IMR-90 (cell line): Measurements from ENCODE around the gene B4GALNT3. TPM values are rescaled to one million over a fixed set of nuclear protein-coding genes. Genes with fewer than 3 reads are reported as not detected.

Source experiments
- ATAC-seq: fragments of 200-7000 bp; cut with Tn5 transposase; 2 replicates; pipeline ENCODE4 v1.9.1; 2020; ENCODE audit warnings: low read depth, mild to moderate bottlenecking, moderate library complexity
- BruUV-seq: library from RNA; stranded (reverse); fragments of 400-500 nt; replicated peaks from 2 replicates; lab custom pipeline; 2021; lab: Mats Ljungman, UMichigan
- CTCF ChIA-PET: fragments of 300-600 bp; formaldehyde crosslinking; extraction: SDS; loops from one replicate; lab custom pipeline; 2021; ENCODE audit warnings: antibody characterized with exemption; lab: Yijun Ruan, JAX
- POLR2A ChIA-PET: fragments of 300-600 bp; sonication (Branson Sonifier 250); formaldehyde crosslinking; loops from one replicate; lab custom pipeline; 2022; ENCODE audit warnings: antibody characterized with exemption; ENCODE audit not compliant: unreplicated experiment; lab: Charles Lee
- DNase-seq: peaks from one replicate; pipeline ENCODE4 v3.0.0; 2013
- H2AFZ ChIP-seq: replicated peaks from 2 replicates; pipeline ENCODE3; 2013; ENCODE audit warnings: low read length, mild to moderate bottlenecking; ENCODE audit not compliant: poor library complexity
- H2AK5ac ChIP-seq: 2 replicates; pipeline ENCODE4 v1.6.1; 2013; ENCODE audit warnings: low read depth, low read length, inconsistent platforms
- H2AK9ac ChIP-seq: replicated peaks from 2 replicates; pipeline ENCODE3; 2013; ENCODE audit warnings: mild to moderate bottlenecking, low read depth, low read length, moderate library complexity; ENCODE audit not compliant: poor library complexity
- H2BK120ac ChIP-seq: 2 replicates; pipeline ENCODE4 v1.6.1; 2013; ENCODE audit warnings: low read depth, low read length, inconsistent platforms
- H2BK15ac ChIP-seq: 3 replicates; pipeline ENCODE4 v1.6.1; 2013; ENCODE audit warnings: low read depth, low read length, inconsistent platforms
- H2BK20ac ChIP-seq: 2 replicates; pipeline ENCODE4 v1.6.1; 2013; ENCODE audit warnings: low read depth, mild to moderate bottlenecking, inconsistent platforms, low read length, moderate library complexity
- H2BK5ac ChIP-seq: 2 replicates; pipeline ENCODE4 v1.6.1; 2013; ENCODE audit warnings: mild to moderate bottlenecking, low read depth, low read length, inconsistent platforms; ENCODE audit not compliant: poor library complexity, severe bottlenecking
- H3K14ac ChIP-seq: replicated peaks from 2 replicates; pipeline ENCODE4 v1.6.1; 2013; ENCODE audit warnings: low read depth, low read length, inconsistent platforms
- H3K18ac ChIP-seq: 2 replicates; pipeline ENCODE4 v1.6.1; 2013; ENCODE audit warnings: low read depth, low read length, control low read depth
- H3K23ac ChIP-seq: 2 replicates; pipeline ENCODE4 v1.6.1; 2013; ENCODE audit warnings: low read depth, low read length, inconsistent platforms
- H3K27ac ChIP-seq: 2 replicates; pipeline ENCODE4 v1.5.1; 2013; ENCODE audit warnings: mild to moderate bottlenecking, control low read depth, low read length; ENCODE audit not compliant: insufficient read depth
- H3K27me3 ChIP-seq: 2 replicates; pipeline ENCODE4 v1.6.1; 2013; ENCODE audit warnings: low read length; ENCODE audit not compliant: control insufficient read depth, insufficient read depth
- H3K36me3 ChIP-seq: 2 replicates; pipeline ENCODE4 v1.6.1; 2013; ENCODE audit warnings: low read length, mixed read lengths; ENCODE audit not compliant: control insufficient read depth, insufficient read depth
- H3K4ac ChIP-seq: 2 replicates; pipeline ENCODE4 v1.6.1; 2013; ENCODE audit warnings: low read depth, low read length, inconsistent platforms
- H3K4me1 ChIP-seq: 2 replicates; pipeline ENCODE4 v1.6.1; 2013; ENCODE audit warnings: low read length, mixed read lengths; ENCODE audit not compliant: control insufficient read depth, insufficient read depth
- H3K4me2 ChIP-seq: 2 replicates; pipeline ENCODE4 v1.6.1; 2013; ENCODE audit warnings: low read depth, mild to moderate bottlenecking, control low read depth, low read length, moderate library complexity
- H3K4me3 ChIP-seq: 2 replicates; pipeline ENCODE4 v1.5.1; 2013; ENCODE audit warnings: low read depth, mild to moderate bottlenecking, control low read depth, low read length, moderate library complexity; ENCODE audit not compliant: insufficient read depth
- H3K56ac ChIP-seq: 2 replicates; pipeline ENCODE4 v1.6.1; 2013; ENCODE audit warnings: low read length, inconsistent platforms; ENCODE audit not compliant: insufficient read depth; ENCODE audit errors: extremely low read depth
- H3K79me1 ChIP-seq, 2 experiments: 2 replicates each; pipeline ENCODE4 v1.6.1; 2013; ENCODE audit warnings: low read length in 2 of 2, inconsistent platforms in 1 of 2, low read depth in 1 of 2
- H3K9ac ChIP-seq: 2 replicates; pipeline ENCODE4 v1.6.1; 2013; ENCODE audit warnings: low read depth, low read length, control low read depth
- H3K9me1 ChIP-seq: 2 replicates; pipeline ENCODE4 v1.6.1; 2013; ENCODE audit warnings: low read length, inconsistent platforms; ENCODE audit not compliant: insufficient read depth
- H3K9me3 ChIP-seq: 2 replicates; pipeline ENCODE4 v1.6.1; 2013; ENCODE audit warnings: low read length; ENCODE audit not compliant: control insufficient read depth, insufficient read depth
- H4K20me1 ChIP-seq: 2 replicates; pipeline ENCODE4 v1.6.1; 2013; ENCODE audit warnings: low read length, inconsistent platforms; ENCODE audit not compliant: insufficient read depth
- H4K5ac ChIP-seq: 2 replicates; pipeline ENCODE4 v1.6.1; 2013; ENCODE audit warnings: mild to moderate bottlenecking, low read depth, low read length, control low read depth
- H4K8ac ChIP-seq, 2 experiments: 2 replicates each; pipeline ENCODE4 v1.6.1; 2013; ENCODE audit warnings: low read depth in 2 of 2, low read length in 2 of 2, control low read depth in 1 of 2, inconsistent platforms in 1 of 2
- H4K91ac ChIP-seq: 2 replicates; pipeline ENCODE4 v1.6.1; 2013; ENCODE audit warnings: low read depth, low read length, inconsistent platforms; ENCODE audit not compliant: insufficient read depth
- BHLHE40 ChIP-seq: fragments of 150-350 bp; IDR thresholded peaks from 2 replicates; pipeline ENCODE4 v1.6.1; 2016; ENCODE audit warnings: mild to moderate bottlenecking, low read depth, low read length
- CEBPB ChIP-seq: IDR thresholded peaks from 2 replicates; pipeline ENCODE4 v1.6.1; 2012; ENCODE audit warnings: low read depth, low read length, improper control_type of control experiment
- CHD1 ChIP-seq: IDR thresholded peaks from 2 replicates; pipeline ENCODE4 v1.6.1; 2012; ENCODE audit warnings: low read depth, low read length, improper control_type of control experiment
- CTCF ChIP-seq: conservative IDR thresholded peaks from 2 replicates; pipeline ENCODE4 v1.5.1; 2012; ENCODE audit warnings: mild to moderate bottlenecking, low read depth, low read length, improper control_type of control experiment
- ELK1 ChIP-seq: fragments of 150-350 bp; IDR thresholded peaks from 2 replicates; pipeline ENCODE4 v1.6.1; 2016; ENCODE audit warnings: low read depth, mild to moderate bottlenecking, low read length, moderate library complexity, borderline replicate concordance
- FOS ChIP-seq: fragments of 150-350 bp; IDR thresholded peaks from 2 replicates; pipeline ENCODE4 v1.6.1; 2016; ENCODE audit warnings: low read depth, low read length
- MAFK ChIP-seq: IDR thresholded peaks from 2 replicates; pipeline ENCODE4 v1.6.1; 2012; ENCODE audit warnings: low read depth, low read length, improper control_type of control experiment
- MAZ ChIP-seq: IDR thresholded peaks from 2 replicates; pipeline ENCODE4 v1.6.1; 2012; ENCODE audit warnings: low read depth, mild to moderate bottlenecking, low read length, improper control_type of control experiment, moderate library complexity, borderline replicate concordance
- MXI1 ChIP-seq: IDR thresholded peaks from 2 replicates; pipeline ENCODE4 v1.6.1; 2012; ENCODE audit warnings: low read depth, mild to moderate bottlenecking, low read length, moderate library complexity, borderline replicate concordance
- NFE2L2 ChIP-seq: fragments of 150-350 bp; IDR thresholded peaks from 2 replicates; pipeline ENCODE4 v1.6.1; 2016; ENCODE audit warnings: low read depth, mild to moderate bottlenecking, low read length
- POLR2A ChIP-seq: IDR thresholded peaks from 2 replicates; pipeline ENCODE4 v1.6.1; 2012; ENCODE audit warnings: mild to moderate bottlenecking, low read depth, low read length
- RAD21 ChIP-seq: IDR thresholded peaks from 2 replicates; pipeline ENCODE4 v1.6.1; 2012; ENCODE audit warnings: low read length, improper control_type of control experiment
- RCOR1 ChIP-seq: IDR thresholded peaks from 2 replicates; pipeline ENCODE4 v1.6.1; 2012; ENCODE audit warnings: mild to moderate bottlenecking, low read length, improper control_type of control experiment; ENCODE audit not compliant: insufficient replicate concordance
- RFX5 ChIP-seq: IDR thresholded peaks from 2 replicates; pipeline ENCODE4 v1.8.0; 2012; ENCODE audit warnings: low read depth, mild to moderate bottlenecking, low read length, moderate library complexity
- SMC3 ChIP-seq: fragments of 150-350 bp; IDR thresholded peaks from 2 replicates; pipeline ENCODE4 v1.6.1; 2016; ENCODE audit warnings: low read depth, mild to moderate bottlenecking, antibody characterized with exemption, low read length, moderate library complexity
- USF2 ChIP-seq: fragments of 150-350 bp; IDR thresholded peaks from 2 replicates; pipeline ENCODE4 v1.6.1; 2017; ENCODE audit warnings: mild to moderate bottlenecking, antibody characterized with exemption, low read length, low read depth
- WGBS, 2 experiments: methylation state at CpG; one replicate each; pipeline versions ENCODE4 v1.1.5 to v1.1.7; 2013; ENCODE audit warnings: missing lambda C conversion rate in 2 of 2; ENCODE audit not compliant: insufficient read length in 1 of 2; ENCODE audit errors: extremely low coverage in 2 of 2; 5-methylcytosine and 5-hydroxymethylcytosine counted together
- dilution Hi-C: fragments of 300-500 bp; cut with HindIII; formaldehyde crosslinking; loops from one replicate; pipeline ENCODE4 v1.14.3; 2018; ENCODE audit warnings: low sequenced_read_pairs; ENCODE audit not compliant: unreplicated experiment
- in situ Hi-C: fragments of 300-500 bp; cut with MboI; formaldehyde crosslinking; loops from 3 replicates; pipeline ENCODE4 v1.14.3; 2019; ENCODE audit warnings: low sequenced_read_pairs, inconsistent platforms, mixed read lengths
- intact Hi-C: fragments of 100-400 bp; cut with micrococcal nuclease; formaldehyde crosslinking; loops from 2 replicates; pipeline ENCODE4 v1.10.0; 2022
- polyA plus RNA-seq, 3 experiments: library from polyadenylated mRNA; depleted of rRNA; stranded (reverse); fragments of >200 nt; gene quantifications; 2 replicates each; pipeline ENCODE4 v1.2.3, GENCODE V29; 2012; ENCODE audit warnings: low replicate concordance in 1 of 3
- total RNA-seq: library from RNA; depleted of rRNA; stranded (reverse); fragments of >200 nt; gene quantifications from 2 replicates; pipeline ENCODE4 v1.2.3, GENCODE V29; 2012

The B4GALNT3 gene
- total and polyA plus RNA-seq, 2 of the 4 experiments (the other 2 are of a cell fraction) = not detected

- dilution Hi-C loops = no loop called here
- in situ Hi-C loops = no loop called here
Observed at GRCh38 chr12:559208-559905, 99.6 kb downstream of the B4GALNT3 start.

More at GRCh38 chr12:559208-559905, 99.6 kb downstream of the B4GALNT3 start:
- H3K56ac ChIP-seq = no peak overlapping the region
- no peak overlapping the region for H4K8ac ChIP-seq
- H3K14ac ChIP-seq = no peak overlapping the region
- no peaks in the 10 kb centered on the region for H3K9me3 ChIP-seq
- POLR2A ChIA-PET = no interaction called here
- ATAC-seq (no peak), DNase-seq (no peak)
- no peak overlapping the region for H2AK5ac ChIP-seq
- no peak overlapping the region for H3K18ac ChIP-seq
- no peak for TF ChIP-seq MXI1
- TF ChIP-seq RFX5 = no peak
- no peak for TF ChIP-seq RAD21
- no peak for TF ChIP-seq NFE2L2
- TF ChIP-seq CTCF = no peak
- no peak for TF ChIP-seq FOS
- no peak for TF ChIP-seq MAZ
- no peak for TF ChIP-seq SMC3
- no peak for TF ChIP-seq MAFK
- TF ChIP-seq POLR2A = no peak
- no peak for TF ChIP-seq RCOR1
- TF ChIP-seq CEBPB = no peak
- TF ChIP-seq CHD1 = no peak
- no peak for TF ChIP-seq USF2
- no peak for TF ChIP-seq BHLHE40
- no peak for TF ChIP-seq ELK1
- no peak overlapping the region for H2BK120ac ChIP-seq
- no peak overlapping the region for H2AFZ ChIP-seq
- H4K20me1 ChIP-seq = no peaks in the 10 kb centered on the region
- H3K27me3 ChIP-seq = peaks cover 80% of the 10 kb centered on the region
- H2BK5ac ChIP-seq = no peak overlapping the region
- no peak overlapping the region for H3K27ac ChIP-seq
- H3K36me3 ChIP-seq = no peaks in the 10 kb centered on the region
- H3K4me2 ChIP-seq = no peak overlapping the region
- no peaks in the 10 kb centered on the region for H3K9me1 ChIP-seq
- H2BK20ac ChIP-seq = no peak overlapping the region
- no peak overlapping the region for H2AK9ac ChIP-seq
- intact Hi-C loops = no loop called here
- no peaks in the 10 kb centered on the region for H3K4me1 ChIP-seq
- WGBS, 2 experiments = 76% methylated on average over 5 of the region's 21 CpGs; no CpG with 5 or more reads in 1 of the 2 experiments
- no peaks in the 10 kb centered on the region for H3K79me1 ChIP-seq
- no peak overlapping the region for H3K4ac ChIP-seq
- H4K5ac ChIP-seq = no peak overlapping the region
- CTCF ChIA-PET = interaction anchor here (0.7 kb wide), 1 partner anchor 10 kb away, joined by 3 read pairs; no protein-coding TSS in a partner anchor
- no peak overlapping the region for H3K4me3 ChIP-seq
- no peak overlapping the region for H4K91ac ChIP-seq
- no peak overlapping the region for H3K23ac ChIP-seq
- no peak overlapping the region for H3K9ac ChIP-seq
- BruUV-seq = no TSS peak
- no peak overlapping the region for H2BK15ac ChIP-seq
